SK-N-SH treated with all-trans-retinoic acid at 6 μM for 48 hours (cell line): ENCODE results near the gene AGPAT1.

Source experiments
- ESRRG ChIP-seq: fragments of 250-450 bp; sonication (Bioruptor Pico); IDR thresholded peaks from 2 replicates; pipeline ENCODE4 v1.6.1; 2021; ENCODE audit warnings: mild to moderate bottlenecking
- GLIS3 ChIP-seq: fragments of 250-450 bp; sonication (Bioruptor Pico); IDR thresholded peaks from 2 replicates; pipeline ENCODE4 v1.5.0; 2020; ENCODE audit warnings: mild to moderate bottlenecking, moderate library complexity
- OSR1 ChIP-seq: fragments of 250-450 bp; sonication (Bioruptor Pico); IDR thresholded peaks from 2 replicates; pipeline ENCODE4 v1.8.0; 2022; ENCODE audit warnings: moderate library complexity, mild to moderate bottlenecking, inconsistent platforms
- RARB ChIP-seq: fragments of 250-450 bp; sonication (Bioruptor Pico); IDR thresholded peaks from 2 replicates; pipeline ENCODE4 v1.8.0; 2021; ENCODE audit warnings: mild to moderate bottlenecking, moderate library complexity
- ZNF70 ChIP-seq: fragments of 450-650 bp; formaldehyde crosslinking; IDR thresholded peaks from 2 replicates; pipeline ENCODE4 v1.5.0; 2020; ENCODE audit warnings: mild to moderate bottlenecking, moderate library complexity
- TF ChIP-seq, protein P1 (sequence below): fragments of 250-450 bp; sonication (Bioruptor Pico); IDR thresholded peaks from 2 replicates; pipeline ENCODE4 v1.5.1; 2021; ENCODE audit warnings: mild to moderate bottlenecking, moderate library complexity
- TF ChIP-seq, protein P2 (sequence below): fragments of 250-450 bp; sonication (Bioruptor Pico); IDR thresholded peaks from 2 replicates; pipeline ENCODE4 v1.8.0; 2020; ENCODE audit warnings: mild to moderate bottlenecking, moderate library complexity, borderline replicate concordance
- TF ChIP-seq, protein P3 (sequence below): fragments of 250-450 bp; sonication (Bioruptor Pico); IDR thresholded peaks from 2 replicates; pipeline ENCODE4 v1.5.0; 2020; ENCODE audit warnings: mild to moderate bottlenecking, moderate library complexity

DNA sequence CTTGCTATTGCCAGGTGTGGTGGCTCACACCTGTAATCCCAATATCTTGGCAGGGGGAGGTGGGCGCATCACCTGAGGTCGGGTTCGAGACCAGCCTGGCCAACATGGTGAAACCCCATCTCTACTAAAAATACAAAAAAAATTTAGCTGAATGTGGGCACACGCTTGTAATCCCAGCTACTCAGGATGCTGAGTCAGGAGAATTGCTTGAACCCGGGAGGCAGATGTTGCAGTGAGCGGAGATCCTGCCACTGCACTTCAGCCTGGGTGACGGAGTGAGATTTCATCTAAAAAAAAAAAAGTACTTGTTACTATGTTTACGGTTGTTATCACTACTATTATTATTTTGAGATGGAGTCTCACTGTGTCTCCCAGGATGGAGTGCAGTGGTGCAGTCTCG, 19.0 kb downstream of the AGPAT1 start:
- no peak for TF ChIP-seq RARB
- TF ChIP-seq, protein P1, sequence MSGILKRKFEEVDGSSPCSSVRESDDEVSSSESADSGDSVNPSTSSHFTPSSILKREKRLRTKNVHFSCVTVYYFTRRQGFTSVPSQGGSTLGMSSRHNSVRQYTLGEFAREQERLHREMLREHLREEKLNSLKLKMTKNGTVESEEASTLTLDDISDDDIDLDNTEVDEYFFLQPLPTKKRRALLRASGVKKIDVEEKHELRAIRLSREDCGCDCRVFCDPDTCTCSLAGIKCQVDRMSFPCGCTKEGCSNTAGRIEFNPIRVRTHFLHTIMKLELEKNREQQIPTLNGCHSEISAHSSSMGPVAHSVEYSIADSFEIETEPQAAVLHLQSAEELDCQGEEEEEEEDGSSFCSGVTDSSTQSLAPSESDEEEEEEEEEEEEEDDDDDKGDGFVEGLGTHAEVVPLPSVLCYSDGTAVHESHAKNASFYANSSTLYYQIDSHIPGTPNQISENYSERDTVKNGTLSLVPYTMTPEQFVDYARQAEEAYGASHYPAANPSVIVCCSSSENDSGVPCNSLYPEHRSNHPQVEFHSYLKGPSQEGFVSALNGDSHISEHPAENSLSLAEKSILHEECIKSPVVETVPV (CRISPR knock-in tag): no peak
- no peak for TF ChIP-seq ESRRG (CRISPR knock-in tag)
- no peak for TF ChIP-seq OSR1 (CRISPR knock-in tag)
- TF ChIP-seq, protein P2, sequence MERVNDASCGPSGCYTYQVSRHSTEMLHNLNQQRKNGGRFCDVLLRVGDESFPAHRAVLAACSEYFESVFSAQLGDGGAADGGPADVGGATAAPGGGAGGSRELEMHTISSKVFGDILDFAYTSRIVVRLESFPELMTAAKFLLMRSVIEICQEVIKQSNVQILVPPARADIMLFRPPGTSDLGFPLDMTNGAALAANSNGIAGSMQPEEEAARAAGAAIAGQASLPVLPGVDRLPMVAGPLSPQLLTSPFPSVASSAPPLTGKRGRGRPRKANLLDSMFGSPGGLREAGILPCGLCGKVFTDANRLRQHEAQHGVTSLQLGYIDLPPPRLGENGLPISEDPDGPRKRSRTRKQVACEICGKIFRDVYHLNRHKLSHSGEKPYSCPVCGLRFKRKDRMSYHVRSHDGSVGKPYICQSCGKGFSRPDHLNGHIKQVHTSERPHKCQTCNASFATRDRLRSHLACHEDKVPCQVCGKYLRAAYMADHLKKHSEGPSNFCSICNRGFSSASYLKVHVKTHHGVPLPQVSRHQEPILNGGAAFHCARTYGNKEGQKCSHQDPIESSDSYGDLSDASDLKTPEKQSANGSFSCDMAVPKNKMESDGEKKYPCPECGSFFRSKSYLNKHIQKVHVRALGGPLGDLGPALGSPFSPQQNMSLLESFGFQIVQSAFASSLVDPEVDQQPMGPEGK (CRISPR knock-in tag): no peak
- no peak for TF ChIP-seq GLIS3 (CRISPR knock-in tag)
- TF ChIP-seq, protein P3, sequence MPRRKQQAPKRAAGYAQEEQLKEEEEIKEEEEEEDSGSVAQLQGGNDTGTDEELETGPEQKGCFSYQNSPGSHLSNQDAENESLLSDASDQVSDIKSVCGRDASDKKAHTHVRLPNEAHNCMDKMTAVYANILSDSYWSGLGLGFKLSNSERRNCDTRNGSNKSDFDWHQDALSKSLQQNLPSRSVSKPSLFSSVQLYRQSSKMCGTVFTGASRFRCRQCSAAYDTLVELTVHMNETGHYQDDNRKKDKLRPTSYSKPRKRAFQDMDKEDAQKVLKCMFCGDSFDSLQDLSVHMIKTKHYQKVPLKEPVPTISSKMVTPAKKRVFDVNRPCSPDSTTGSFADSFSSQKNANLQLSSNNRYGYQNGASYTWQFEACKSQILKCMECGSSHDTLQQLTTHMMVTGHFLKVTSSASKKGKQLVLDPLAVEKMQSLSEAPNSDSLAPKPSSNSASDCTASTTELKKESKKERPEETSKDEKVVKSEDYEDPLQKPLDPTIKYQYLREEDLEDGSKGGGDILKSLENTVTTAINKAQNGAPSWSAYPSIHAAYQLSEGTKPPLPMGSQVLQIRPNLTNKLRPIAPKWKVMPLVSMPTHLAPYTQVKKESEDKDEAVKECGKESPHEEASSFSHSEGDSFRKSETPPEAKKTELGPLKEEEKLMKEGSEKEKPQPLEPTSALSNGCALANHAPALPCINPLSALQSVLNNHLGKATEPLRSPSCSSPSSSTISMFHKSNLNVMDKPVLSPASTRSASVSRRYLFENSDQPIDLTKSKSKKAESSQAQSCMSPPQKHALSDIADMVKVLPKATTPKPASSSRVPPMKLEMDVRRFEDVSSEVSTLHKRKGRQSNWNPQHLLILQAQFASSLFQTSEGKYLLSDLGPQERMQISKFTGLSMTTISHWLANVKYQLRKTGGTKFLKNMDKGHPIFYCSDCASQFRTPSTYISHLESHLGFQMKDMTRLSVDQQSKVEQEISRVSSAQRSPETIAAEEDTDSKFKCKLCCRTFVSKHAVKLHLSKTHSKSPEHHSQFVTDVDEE (CRISPR knock-in tag): no peak
- no peak for TF ChIP-seq ZNF70 (CRISPR knock-in tag)
